Astrocyte of the cerebellum (primary cell): ENCODE data around the gene WDR38.

ENCODE experiments used
- DNase-seq: peaks from one replicate; pipeline ENCODE4 v3.0.0-alpha.2; 2011; ENCODE audit warnings: low read depth
- H3K4me3 ChIP-seq: 2 replicates; pipeline ENCODE4 v1.5.1; 2011; ENCODE audit warnings: mild to moderate bottlenecking, low read depth, low read length, moderate library complexity
- in situ Hi-C: cut with HindIII; loops from 2 replicates; pipeline ENCODE4 v1.10.0; 2017; ENCODE audit warnings: low sequenced_read_pairs
- TF ChIP-seq, protein P1 (sequence below): IDR thresholded peaks from 2 replicates; pipeline ENCODE4 v1.5.1; 2012; ENCODE audit warnings: low read length, low read depth, moderate library complexity, mild to moderate bottlenecking; ENCODE audit errors: missing control alignments

The WDR38 gene

DNA sequence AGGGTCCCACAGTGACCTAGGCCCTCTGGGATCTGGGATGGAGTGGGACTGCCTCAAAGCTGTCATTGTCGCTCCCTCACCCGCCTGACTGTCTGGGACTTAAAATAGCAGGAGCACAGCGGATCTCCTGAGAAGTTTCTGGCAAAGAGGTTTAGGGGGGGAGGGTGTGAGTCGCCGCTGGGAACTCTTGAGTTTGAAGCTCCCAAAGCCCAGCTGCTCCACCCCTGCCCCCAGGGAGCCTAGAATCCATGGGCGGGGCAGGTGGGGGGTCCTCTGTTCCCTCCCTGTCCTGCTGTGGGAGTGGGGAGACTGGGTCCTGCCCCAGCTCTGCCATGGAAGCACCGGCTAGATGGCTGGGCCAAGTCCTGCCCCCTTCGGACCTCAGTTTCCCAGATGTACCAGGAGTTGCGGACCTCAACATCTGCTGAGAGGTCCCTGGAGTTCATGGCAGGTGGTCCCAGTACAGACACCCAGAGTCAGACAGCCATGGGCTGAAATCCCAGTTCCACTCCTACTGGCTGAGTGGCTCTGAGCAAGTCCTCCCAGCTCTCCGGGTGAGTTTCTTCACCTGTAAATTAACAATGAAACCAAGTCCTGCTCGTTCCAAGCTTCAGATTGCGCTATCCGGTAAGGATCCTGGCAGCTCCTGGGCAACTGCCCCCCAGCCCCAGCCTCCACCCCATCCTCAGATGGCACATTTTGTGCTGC, 985 bp upstream of the WDR38 start:
- in situ Hi-C loops: loop anchor here (5.0 kb wide), 1 partner anchor 80 kb away; the partner anchor contains the start of gene NR6A1
- DNase-seq: no peak
- H3K4me3 ChIP-seq: no peak overlapping the region
- TF ChIP-seq, protein P1, sequence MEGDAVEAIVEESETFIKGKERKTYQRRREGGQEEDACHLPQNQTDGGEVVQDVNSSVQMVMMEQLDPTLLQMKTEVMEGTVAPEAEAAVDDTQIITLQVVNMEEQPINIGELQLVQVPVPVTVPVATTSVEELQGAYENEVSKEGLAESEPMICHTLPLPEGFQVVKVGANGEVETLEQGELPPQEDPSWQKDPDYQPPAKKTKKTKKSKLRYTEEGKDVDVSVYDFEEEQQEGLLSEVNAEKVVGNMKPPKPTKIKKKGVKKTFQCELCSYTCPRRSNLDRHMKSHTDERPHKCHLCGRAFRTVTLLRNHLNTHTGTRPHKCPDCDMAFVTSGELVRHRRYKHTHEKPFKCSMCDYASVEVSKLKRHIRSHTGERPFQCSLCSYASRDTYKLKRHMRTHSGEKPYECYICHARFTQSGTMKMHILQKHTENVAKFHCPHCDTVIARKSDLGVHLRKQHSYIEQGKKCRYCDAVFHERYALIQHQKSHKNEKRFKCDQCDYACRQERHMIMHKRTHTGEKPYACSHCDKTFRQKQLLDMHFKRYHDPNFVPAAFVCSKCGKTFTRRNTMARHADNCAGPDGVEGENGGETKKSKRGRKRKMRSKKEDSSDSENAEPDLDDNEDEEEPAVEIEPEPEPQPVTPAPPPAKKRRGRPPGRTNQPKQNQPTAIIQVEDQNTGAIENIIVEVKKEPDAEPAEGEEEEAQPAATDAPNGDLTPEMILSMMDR: no peak

DNA sequence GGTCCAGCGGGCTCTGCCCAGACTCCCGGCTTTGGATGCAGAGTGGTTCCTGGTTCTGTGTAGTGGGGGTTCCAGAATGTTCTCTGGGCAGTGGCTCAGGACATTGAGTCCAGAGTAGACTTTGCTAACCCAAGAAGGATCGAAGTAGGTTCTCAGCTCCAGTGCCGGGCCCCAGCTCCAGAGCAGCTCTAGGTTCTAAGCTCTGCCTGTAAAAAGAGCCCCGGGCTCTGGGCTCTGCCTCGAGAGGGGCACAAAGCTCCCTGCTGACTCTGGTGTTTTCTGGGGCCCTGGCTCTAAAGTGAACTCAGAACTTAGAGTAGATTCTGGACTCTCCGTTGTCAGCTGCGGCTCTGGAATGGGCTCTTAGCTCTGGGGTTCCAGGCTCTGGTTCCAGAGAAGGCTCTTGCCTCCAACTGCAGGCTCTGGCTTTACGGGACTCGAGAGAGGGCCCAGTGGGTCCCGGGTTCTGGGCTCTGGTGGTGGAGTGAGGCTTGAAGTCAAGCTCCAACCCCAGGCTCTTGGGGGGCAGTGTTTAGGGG, 414 bp downstream of the WDR38 start:
- peak overlapping the region; percentile 42 for H3K4me3 ChIP-seq
- TF ChIP-seq, protein P1: no peak
- DNase-seq: no peak
- in situ Hi-C loops: loop anchor here (5.0 kb wide), 1 partner anchor 81 kb away; the partner anchor contains the start of gene NR6A1

DNA sequence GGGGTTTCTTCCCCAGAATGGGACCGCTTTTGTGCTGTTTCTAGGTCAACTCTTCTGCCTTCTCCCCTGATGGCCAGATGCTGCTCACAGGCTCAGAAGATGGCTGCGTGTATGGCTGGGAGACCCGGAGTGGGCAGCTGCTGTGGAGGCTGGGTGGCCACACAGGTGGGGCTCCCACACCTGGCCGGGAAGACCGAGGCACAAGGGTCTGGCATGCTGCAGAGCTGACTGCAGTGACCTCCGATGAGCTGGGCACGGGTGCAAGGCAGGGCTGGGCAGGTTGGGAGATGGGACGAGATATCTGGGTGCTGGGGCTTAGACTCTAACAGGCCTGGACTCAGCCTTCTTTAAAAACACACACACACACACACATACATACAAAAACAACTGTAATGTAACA, 901 bp downstream of the WDR38 start:
- TF ChIP-seq, protein P1: no peak
- in situ Hi-C loops: loop anchor here (5.0 kb wide), 1 partner anchor 82 kb away; the partner anchor contains the start of gene NR6A1
- no peak overlapping the region for H3K4me3 ChIP-seq
- no peak for DNase-seq

GRCh38 chr9:124854822-124855221, 1.6 kb downstream of the WDR38 start:
- TF ChIP-seq, protein P1: no peak
- in situ Hi-C loops: loop anchor here (5.0 kb wide), 1 partner anchor 83 kb away; the partner anchor contains the start of gene NR6A1
- no peak overlapping the region for H3K4me3 ChIP-seq
- no peak for DNase-seq

DNA sequence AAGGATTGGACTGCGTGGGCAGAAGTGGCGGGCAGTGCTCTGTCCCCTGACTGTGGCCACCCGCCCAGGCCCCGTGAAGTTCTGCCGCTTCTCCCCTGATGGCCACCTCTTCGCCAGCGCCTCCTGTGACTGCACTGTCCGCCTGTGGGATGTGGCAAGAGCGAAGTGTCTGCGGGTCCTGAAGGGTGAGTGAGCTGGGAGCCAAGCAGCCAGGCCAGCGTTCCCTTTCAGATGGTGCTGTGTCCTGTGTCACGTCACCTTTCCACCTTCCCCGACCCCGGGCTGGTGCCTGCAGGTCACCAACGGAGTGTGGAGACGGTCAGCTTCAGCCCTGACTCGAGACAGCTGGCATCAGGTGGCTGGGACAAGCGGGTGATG, 2.3 kb downstream of the WDR38 start:
- in situ Hi-C loops: no loop called here
- no peak for DNase-seq
- TF ChIP-seq, protein P1: no peak
- H3K4me3 ChIP-seq: no peak overlapping the region

DNA sequence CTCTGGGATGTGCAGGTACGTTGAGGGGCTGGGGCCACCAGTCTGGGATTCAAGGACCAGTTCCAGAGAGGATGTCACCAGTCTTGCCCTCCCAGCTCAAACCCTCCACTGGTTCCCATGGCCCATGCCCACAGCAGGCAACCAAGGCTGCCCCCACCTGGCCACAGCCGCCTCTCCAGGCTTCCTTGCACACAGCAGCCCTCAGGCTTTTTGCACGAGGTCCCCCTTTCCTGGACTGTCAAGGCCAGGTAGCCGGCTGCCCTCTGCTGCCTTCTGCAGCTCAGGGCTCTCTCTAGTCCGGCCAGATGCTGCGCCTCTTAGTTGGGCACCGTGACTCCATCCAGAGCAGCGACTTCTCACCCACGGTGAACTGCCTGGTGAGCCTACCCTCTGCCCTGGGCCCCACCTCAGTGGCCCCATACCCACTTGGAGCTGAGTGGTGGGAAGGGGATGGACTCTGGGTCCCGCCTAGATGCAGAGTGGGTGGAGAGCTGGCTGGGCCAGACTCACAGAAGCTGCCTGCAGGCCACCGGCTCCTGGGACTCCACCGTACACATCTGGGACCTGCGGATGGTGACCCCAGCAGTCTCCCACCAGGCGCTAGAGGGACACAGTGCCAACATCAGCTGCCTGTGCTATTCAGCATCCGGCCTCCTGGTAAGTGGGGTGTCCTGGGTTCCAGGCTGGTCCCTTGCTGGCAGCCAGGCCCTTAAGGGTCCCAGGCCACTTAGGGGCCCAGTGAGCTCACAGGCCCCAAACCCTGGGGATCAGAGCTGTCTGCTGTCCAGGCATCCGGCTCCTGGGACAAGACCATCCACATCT, 2.9 kb downstream of the WDR38 start:
- in situ Hi-C loops: no loop called here
- no peak overlapping the region for H3K4me3 ChIP-seq
- no peak for DNase-seq
- TF ChIP-seq, protein P1: peak; percentile 56
